Measurements from ENCODE around the gene NR6A1.

The NR6A1 gene

DNA sequence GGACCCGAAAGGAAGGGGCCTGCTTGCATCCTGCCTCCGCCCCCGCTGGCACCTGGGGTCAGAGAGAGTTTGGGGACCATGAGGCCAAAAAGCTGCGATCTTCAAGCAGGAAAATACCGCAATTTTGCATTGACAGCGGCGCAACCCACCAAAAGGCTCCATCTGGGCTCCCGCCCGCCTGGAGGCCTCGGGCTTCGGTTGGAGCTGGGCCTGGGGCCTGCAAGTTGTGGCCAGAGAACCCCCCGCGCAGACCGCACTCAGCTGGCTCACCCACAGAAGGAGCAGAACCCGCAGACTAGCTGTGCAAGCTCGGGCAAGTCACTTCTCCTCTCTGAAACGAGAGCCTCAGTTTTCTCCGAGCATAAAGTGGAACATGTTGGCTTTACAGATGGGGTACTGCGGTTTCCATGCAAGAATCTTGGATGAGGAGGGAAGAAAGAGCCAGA, 265.2 kb downstream of the NR6A1 start:
- Histone ChIP-seq H3K27ac (ENCODE audit: low read length) (no peak overlapping the region), H3K9ac (ENCODE audit: low read length) (no peak overlapping the region), H3K4me3 (ENCODE audit: low read length) (no peak overlapping the region), H3K27me3 (ENCODE audit: control insufficient read depth, insufficient read depth, low read length) (peaks cover 59% of the 10 kb centered on the region), H3K4me1 (ENCODE audit: control insufficient read depth, low read depth, low read length) (no peaks in the 10 kb centered on the region), H3K9me3 (ENCODE audit: control insufficient read depth, low read depth, low read length) (no peaks in the 10 kb centered on the region), H3K36me3 (ENCODE audit: control insufficient read depth, low read depth, low read length) (no peaks in the 10 kb centered on the region)

DNA sequence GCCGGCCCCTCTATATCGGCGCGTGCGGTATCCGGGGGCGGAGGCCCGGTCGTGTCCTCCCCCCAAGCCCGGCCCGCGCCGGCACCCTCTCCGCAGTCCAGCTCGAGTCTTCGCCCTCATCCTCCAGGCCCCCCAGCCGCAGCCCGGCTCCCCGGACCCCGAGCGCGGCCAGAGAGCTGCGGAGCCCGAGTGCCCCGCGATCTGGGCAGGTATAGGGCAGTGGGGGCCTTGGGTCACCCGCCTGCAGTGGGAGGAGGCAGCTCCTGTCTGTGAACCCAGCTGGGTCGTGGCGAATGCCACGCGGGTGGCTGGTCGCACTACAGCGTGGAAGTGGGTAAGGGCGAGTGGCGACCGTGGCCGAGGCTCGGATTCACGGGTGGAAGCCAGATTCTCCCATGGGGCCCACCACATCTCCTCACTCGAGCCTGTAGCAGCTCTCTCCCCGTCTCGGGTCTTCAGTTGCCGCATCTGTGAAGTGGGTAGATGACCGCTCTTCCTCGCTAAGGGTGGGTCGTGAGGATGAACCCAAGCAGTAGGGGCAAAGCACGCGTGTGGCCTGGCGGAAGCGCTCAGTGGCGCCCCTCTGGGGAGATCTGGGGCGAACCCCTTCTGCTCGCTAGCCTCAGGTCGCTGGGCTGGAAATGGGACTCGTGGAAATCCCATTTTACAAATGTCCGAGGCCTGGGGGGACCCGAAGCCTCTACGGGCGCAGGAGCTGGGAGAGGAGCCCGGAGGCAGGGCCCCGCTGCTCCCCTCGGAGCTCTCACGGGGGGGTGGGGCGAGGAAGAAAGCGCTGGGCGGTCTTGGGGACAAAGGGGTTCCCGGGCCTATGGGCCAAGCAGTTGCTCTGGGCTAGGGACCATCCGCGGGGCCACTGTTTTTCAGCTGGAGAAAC, 265.9 kb downstream of the NR6A1 start:
- Histone ChIP-seq H3K9me3 (ENCODE audit: control insufficient read depth, low read depth, low read length) (no peaks in the 10 kb centered on the region), H3K27me3 (ENCODE audit: control insufficient read depth, insufficient read depth, low read length) (peaks cover 62% of the 10 kb centered on the region)

DNA sequence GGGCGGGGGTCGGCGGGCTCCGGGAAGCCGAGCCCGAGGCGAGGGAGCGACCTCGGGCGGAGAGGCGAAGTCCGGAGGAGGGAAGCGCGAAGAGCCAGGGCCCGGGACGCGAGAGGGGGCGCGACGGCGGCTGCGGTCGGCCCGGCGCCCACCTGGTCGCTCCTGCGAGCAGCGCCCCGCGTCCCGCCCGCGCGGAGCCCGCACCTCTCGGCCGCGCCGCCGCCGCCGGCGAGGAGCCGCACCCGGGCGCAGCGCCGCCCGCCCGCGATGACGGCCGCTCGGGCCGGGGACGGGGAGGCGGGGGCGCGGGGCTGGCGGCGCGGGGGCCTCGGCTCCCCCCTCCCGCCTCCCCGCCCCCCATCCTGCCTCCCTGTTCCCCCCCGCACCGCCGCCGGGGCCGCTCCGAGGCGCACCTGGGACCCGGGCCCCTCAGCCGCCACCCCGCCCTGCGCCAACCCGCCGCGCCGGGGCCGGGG, 266.5 kb downstream of the NR6A1 start:
- Histone ChIP-seq H3K36me3 (ENCODE audit: control insufficient read depth, low read depth, low read length) (no peaks in the 10 kb centered on the region), H3K27ac (ENCODE audit: low read length) (no peak overlapping the region), H3K4me1 (ENCODE audit: control insufficient read depth, low read depth, low read length) (no peaks in the 10 kb centered on the region), H3K4me3 (ENCODE audit: low read length) (no peak overlapping the region), H3K9ac (ENCODE audit: low read length) (no peak overlapping the region), H3K27me3 (ENCODE audit: control insufficient read depth, insufficient read depth, low read length) (peaks cover 63% of the 10 kb centered on the region), H3K9me3 (ENCODE audit: control insufficient read depth, low read depth, low read length) (no peaks in the 10 kb centered on the region)

More for the DNA sequence above, 265.9 kb downstream of the NR6A1 start:
- H3K4me3 ChIP-seq (ENCODE audit: low read length), result peak overlapping the region; percentile 17
- no peaks in the 10 kb centered on the region for H3K4me1 ChIP-seq (ENCODE audit: control insufficient read depth, low read depth, low read length)
- H3K27ac ChIP-seq (ENCODE audit: low read length), result no peak overlapping the region
- no peak overlapping the region for H3K9ac ChIP-seq (ENCODE audit: low read length)
- no peaks in the 10 kb centered on the region for H3K36me3 ChIP-seq (ENCODE audit: control insufficient read depth, low read depth, low read length)

DNA sequence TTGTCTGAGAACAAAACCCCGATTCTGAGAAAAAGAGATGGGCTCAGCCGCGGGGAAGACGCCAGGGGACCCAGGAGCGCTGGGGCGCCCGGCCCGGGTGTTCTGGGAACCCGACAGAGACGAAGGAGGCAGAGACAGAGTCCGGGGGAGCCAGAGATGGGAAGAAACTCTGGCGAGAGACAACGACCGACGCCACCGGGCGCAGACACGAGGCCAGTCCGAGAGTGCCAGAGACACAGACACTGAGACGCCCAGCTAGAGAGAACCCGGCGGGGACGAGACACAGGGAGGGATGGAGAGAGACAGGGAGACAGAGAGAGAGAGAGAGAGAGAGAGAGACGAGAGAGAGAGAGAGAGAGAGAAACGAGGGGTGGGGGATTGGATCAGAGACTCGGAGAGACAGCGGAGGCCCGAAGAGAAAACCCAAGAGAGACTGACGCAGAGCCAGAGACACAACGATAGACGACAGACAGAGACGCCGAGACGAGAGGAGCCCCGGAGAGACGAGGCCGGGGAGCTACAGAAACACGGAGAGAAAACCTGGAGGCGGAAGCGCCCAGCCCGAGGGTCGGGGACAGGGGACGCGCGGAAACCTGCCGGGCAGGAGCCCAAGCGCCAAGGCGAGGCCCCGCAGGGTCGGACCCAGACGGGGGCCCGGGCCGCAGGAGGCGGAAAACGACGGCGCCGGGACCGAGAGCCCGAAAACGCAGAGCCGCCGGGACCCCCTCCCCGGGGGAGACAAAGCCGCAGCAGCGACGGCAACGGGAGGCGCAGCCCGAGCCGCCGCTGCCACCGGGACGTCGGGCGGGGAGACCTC, 267.2 kb downstream of the NR6A1 start:
- Histone ChIP-seq H3K9me3 (ENCODE audit: control insufficient read depth, low read depth, low read length) (no peaks in the 10 kb centered on the region), H3K27ac (ENCODE audit: low read length) (no peak overlapping the region), H3K4me3 (ENCODE audit: low read length) (peak overlapping the region; percentile 30), H3K9ac (ENCODE audit: low read length) (no peak overlapping the region), H3K36me3 (ENCODE audit: control insufficient read depth, low read depth, low read length) (no peaks in the 10 kb centered on the region), H3K4me1 (ENCODE audit: control insufficient read depth, low read depth, low read length) (no peaks in the 10 kb centered on the region), H3K27me3 (ENCODE audit: control insufficient read depth, insufficient read depth, low read length) (peaks cover 68% of the 10 kb centered on the region)

DNA sequence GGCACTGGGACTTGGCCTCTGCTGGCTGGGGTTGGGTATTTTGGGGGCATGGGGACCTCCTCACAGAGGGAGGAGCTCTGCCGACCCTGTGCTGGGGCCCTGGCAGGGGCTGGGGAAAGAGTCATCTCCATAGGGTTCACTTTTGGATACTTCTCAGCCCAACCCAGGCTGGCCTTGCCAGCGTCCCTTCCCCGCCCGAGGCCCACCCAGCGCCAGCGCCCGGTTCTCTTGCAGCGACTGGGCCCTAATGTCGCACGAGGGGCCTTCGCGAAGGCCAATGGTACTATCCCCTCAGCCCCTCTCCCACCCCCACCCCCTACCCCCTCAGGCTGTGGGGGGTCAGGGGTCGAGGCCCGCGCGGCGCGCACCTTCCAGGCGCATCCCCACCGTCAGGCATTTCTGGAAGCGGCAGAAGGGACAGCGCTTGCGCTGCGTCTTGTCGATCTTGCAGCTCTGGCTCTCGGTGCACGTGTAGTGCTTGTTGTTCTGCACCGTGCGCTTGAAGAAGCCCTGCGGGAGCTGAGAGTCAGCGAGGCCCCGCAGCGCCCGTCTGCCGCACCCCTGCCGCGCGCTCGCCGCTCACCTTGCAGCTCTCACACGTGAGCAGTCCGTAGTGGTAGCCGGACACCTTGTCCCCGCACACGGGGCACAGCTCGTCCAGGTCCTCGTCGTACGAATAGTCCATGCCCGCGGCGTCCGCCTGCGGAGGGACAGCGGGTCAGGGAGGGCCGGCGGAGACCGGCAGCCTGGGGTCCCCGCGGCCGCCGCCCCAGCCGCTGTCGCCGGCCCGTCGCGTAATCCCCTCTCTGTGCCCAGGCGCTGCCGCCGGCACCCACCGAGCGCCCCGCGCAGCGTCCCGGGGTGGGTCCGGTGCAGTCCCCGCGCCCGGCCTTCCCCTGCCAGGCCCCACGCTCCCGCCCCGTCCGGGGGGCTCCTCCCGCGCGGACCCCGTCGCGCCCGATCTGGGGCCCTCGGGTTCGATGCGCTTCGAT, 268.1 kb downstream of the NR6A1 start:
- Histone ChIP-seq H3K4me3 (ENCODE audit: low read length) (no peak overlapping the region), H3K36me3 (ENCODE audit: control insufficient read depth, low read depth, low read length) (no peaks in the 10 kb centered on the region), H3K9me3 (ENCODE audit: control insufficient read depth, low read depth, low read length) (no peaks in the 10 kb centered on the region), H3K27ac (ENCODE audit: low read length) (no peak overlapping the region), H3K27me3 (ENCODE audit: control insufficient read depth, insufficient read depth, low read length) (peaks cover 68% of the 10 kb centered on the region), H3K9ac (ENCODE audit: low read length) (no peak overlapping the region), H3K4me1 (ENCODE audit: control insufficient read depth, low read depth, low read length) (no peaks in the 10 kb centered on the region)

DNA sequence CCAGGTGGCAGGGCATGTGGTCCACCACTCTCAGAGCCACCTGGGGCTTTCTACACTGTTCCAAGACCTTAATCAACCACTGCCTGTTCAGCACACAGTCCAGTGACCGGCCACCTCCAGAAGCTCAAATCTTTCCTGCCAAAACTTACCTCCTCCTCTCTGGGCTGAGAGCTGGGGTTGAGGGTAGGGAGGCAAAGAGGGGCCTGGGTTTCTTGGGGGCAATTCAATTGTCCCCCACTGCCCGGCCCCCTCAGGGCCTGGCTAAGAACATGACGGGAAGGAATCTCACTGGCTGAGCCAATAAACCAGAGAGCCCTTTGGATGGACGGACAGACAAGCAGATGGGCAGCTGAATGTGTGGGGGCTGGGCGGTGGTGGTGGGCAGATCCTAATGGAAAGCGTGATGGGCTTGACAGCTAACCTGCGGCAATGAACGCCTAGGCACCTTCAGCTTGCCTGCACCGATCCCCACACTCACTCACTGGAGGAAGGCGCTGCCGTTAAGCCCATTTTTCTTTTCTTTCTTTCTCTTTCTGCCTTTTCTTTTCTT, 269.3 kb downstream of the NR6A1 start:
- H3K9ac ChIP-seq (ENCODE audit: low read length), result no peak overlapping the region
- H3K27me3 ChIP-seq (ENCODE audit: control insufficient read depth, insufficient read depth, low read length), result peaks cover 66% of the 10 kb centered on the region
- no peaks in the 10 kb centered on the region for H3K9me3 ChIP-seq (ENCODE audit: control insufficient read depth, low read depth, low read length)
- no peak overlapping the region for H3K27ac ChIP-seq (ENCODE audit: low read length)
- H3K36me3 ChIP-seq (ENCODE audit: control insufficient read depth, low read depth, low read length), result no peaks in the 10 kb centered on the region
- no peaks in the 10 kb centered on the region for H3K4me1 ChIP-seq (ENCODE audit: control insufficient read depth, low read depth, low read length)
- H3K4me3 ChIP-seq (ENCODE audit: low read length), result no peak overlapping the region

DNA sequence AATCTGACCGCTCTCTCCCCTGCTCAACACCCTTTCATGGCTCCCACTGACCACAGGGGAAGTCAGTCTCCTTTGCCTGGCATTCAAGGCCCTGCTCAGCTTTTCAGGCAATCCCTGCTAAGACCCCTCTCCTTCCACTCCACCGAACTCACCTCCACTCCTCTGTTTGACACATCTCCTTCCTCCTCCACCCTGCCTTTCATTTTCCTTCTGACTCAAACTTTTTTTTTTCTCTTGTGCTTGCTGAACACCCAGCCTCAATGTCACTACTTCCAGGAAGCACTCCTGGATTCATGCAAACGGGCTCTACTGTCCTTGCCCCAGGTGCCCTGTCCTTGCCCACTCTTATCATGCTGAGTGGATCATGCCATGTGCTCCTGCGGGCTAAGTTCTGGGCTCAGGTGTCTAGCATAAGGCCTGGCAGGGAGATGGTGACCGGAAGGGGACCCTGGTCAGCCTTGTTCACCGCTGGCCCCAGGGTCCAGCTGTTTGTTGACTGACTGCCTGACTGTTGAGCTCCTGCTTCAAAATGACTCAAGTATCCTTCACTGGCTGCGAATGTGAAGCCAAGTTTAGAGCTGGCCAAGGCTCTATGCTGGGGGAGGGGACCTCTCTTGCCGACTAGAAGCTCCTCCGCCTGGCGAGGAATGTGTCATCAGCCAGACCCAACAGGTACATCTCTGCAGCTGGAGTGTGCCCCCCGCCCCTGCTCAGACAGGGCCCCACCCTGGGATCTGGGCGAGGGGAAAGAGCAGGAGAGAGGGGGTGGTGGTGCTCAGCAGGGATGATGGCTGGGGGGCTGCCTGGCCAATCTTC, 270.1 kb downstream of the NR6A1 start:
- Histone ChIP-seq H3K27me3 (ENCODE audit: control insufficient read depth, insufficient read depth, low read length) (peaks cover 59% of the 10 kb centered on the region), H3K36me3 (ENCODE audit: control insufficient read depth, low read depth, low read length) (no peaks in the 10 kb centered on the region), H3K27ac (ENCODE audit: low read length) (no peak overlapping the region), H3K9me3 (ENCODE audit: control insufficient read depth, low read depth, low read length) (no peaks in the 10 kb centered on the region), H3K9ac (ENCODE audit: low read length) (no peak overlapping the region), H3K4me1 (ENCODE audit: control insufficient read depth, low read depth, low read length) (no peaks in the 10 kb centered on the region), H3K4me3 (ENCODE audit: low read length) (no peak overlapping the region)

DNA sequence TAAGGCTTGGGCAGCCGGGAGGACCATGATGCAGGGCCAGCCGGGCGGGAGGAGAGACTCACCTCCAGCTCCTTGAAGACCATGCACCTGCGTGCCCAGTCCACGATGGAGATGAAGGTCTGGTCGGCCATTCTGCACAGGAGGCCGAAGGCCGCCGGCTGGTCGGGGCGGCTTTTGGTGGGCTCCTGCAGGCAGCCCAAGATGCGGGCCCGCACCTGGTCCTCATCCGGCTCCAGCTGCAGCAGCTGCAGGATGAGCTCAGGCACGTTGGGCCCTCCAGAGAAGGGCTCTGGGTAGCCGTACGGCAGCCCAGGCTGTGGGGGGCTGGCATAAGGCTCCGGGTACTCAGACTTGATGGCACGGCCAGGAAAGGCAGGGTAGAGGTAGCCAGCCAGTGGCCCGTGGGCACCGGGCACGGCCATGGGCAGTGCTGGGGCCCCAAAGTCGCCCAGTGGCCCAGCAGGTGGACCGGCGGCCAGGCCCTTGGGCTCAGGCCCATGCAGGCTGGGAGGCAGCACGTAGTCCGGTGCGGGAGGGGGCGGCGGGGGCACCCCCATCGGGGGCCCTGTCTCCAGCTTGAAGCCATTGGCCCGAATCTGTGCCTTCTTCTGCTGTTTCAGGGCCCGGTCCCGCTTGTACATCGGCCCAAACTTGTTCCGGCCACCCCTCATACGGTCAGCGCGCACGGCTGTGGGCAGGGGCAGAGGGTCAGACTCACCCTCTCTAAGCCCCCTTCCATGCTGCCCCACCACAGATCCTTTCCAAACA, 270.9 kb downstream of the NR6A1 start:
- H3K27me3 ChIP-seq (ENCODE audit: control insufficient read depth, insufficient read depth, low read length), result peaks cover 51% of the 10 kb centered on the region
- no peak overlapping the region for H3K4me3 ChIP-seq (ENCODE audit: low read length)
- no peak overlapping the region for H3K27ac ChIP-seq (ENCODE audit: low read length)
- H3K9ac ChIP-seq (ENCODE audit: low read length), result no peak overlapping the region
- H3K4me1 ChIP-seq (ENCODE audit: control insufficient read depth, low read depth, low read length), result no peaks in the 10 kb centered on the region
- H3K36me3 ChIP-seq (ENCODE audit: control insufficient read depth, low read depth, low read length), result no peaks in the 10 kb centered on the region
- no peaks in the 10 kb centered on the region for H3K9me3 ChIP-seq (ENCODE audit: control insufficient read depth, low read depth, low read length)

DNA sequence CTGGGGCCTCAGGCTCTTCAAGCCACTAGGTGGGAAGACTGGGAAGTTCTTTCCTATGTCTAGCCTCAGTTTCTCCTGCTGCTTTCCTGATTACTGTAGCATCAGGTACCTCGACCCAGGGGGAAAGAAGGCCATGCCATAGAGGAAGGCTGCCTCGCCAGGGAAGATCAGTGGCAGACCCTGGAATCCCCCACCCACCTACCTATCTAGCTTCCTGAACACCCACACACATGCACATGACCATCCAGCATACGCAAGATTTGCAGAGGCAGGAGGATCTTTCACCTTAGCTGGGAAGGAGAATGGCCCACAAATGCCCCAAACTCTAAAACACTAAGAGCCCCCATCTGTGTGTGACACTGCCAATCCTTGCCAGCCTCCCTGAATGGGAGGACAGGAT, 271.9 kb downstream of the NR6A1 start:
- Histone ChIP-seq H3K36me3 (ENCODE audit: control insufficient read depth, low read depth, low read length) (no peaks in the 10 kb centered on the region), H3K27me3 (ENCODE audit: control insufficient read depth, insufficient read depth, low read length) (peaks cover 43% of the 10 kb centered on the region), H3K9ac (ENCODE audit: low read length) (no peak overlapping the region), H3K4me3 (ENCODE audit: low read length) (no peak overlapping the region), H3K4me1 (ENCODE audit: control insufficient read depth, low read depth, low read length) (no peaks in the 10 kb centered on the region), H3K27ac (ENCODE audit: low read length) (no peak overlapping the region), H3K9me3 (ENCODE audit: control insufficient read depth, low read depth, low read length) (no peaks in the 10 kb centered on the region)

Data from iPS-18a (cell line).